ACC112 (cell line): ENCODE data around the gene VIM.
A peak's percentile ranks its signal among the peaks of the same experiment; 100 is the strongest.

Experiments
- H2AFZ ChIP-seq: fragments of 200-600 bp; sonication (generic); one replicate; pipeline ENCODE4 v1.6.0; 2017; ENCODE audit warnings: antibody characterized with exemption, low read length; ENCODE audit not compliant: unreplicated experiment
- H3K27ac ChIP-seq: fragments of 200-600 bp; sonication (generic); 2 replicates; pipeline ENCODE4 v1.5.1; 2014; ENCODE audit warnings: low read depth, mild to moderate bottlenecking, antibody characterized with exemption, low read length, moderate library complexity
- H3K27me3 ChIP-seq: fragments of 200-600 bp; sonication (generic); 2 replicates; pipeline ENCODE4 v1.6.1; 2014; ENCODE audit warnings: mild to moderate bottlenecking, antibody characterized with exemption, low read length, moderate library complexity, mixed read lengths; ENCODE audit not compliant: insufficient read depth
- H3K36me3 ChIP-seq: fragments of 200-600 bp; sonication (generic); 2 replicates; pipeline ENCODE4 v1.6.1; 2016; ENCODE audit warnings: mild to moderate bottlenecking, antibody characterized with exemption, low read length, moderate library complexity, mixed read lengths; ENCODE audit not compliant: insufficient read depth
- H3K4me1 ChIP-seq: fragments of 200-600 bp; sonication (generic); one replicate; pipeline ENCODE4 v1.6.1; 2016; ENCODE audit warnings: low read length, mixed read lengths; ENCODE audit not compliant: insufficient read depth, unreplicated experiment, control insufficient read depth
- H3K4me3 ChIP-seq: fragments of 200-600 bp; sonication (generic); 2 replicates; pipeline ENCODE4 v1.5.1; 2014; ENCODE audit warnings: mild to moderate bottlenecking, low read depth, low read length
- H3K79me2 ChIP-seq: fragments of 200-600 bp; sonication (generic); one replicate; pipeline ENCODE4 v1.6.0; 2016; ENCODE audit warnings: low read length; ENCODE audit not compliant: control insufficient read depth, unreplicated experiment, insufficient read depth

Gene VIM

DNA sequence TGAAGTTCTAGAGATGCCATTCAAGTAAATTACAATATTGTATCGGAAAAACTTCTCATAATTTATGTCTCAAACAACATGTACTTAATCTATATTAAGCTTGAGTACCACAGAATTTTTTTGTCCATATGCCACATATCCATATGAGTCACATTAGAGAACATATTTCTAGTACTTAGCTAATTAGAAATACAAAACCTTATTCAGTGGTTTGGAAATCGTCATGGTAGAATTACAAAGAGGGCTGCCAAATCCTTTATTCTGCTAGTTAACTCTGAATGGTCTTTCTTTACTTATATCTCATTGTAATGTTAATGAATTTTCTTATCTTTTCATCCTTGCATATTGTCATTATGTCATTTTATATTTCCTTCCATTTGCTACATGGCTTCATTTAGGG, 9.0 kb upstream of the VIM start:
- Histone ChIP-seq H3K36me3 (no peaks in the 10 kb centered on the region), H3K4me3 (no peak overlapping the region), H3K4me1 (peaks cover 47% of the 10 kb centered on the region), H2AFZ (peak overlapping the region; percentile 18), H3K27me3 (no peaks in the 10 kb centered on the region), H3K79me2 (peaks cover 3% of the 10 kb centered on the region), H3K27ac (peak overlapping the region; percentile 99)

GRCh38 chr10:17220652-17221100, 7.4 kb upstream of the VIM start:
- Histone ChIP-seq H3K36me3 (no peaks in the 10 kb centered on the region), H3K4me1 (peaks cover 43% of the 10 kb centered on the region), H3K27ac (peak overlapping the region; percentile 58), H2AFZ (peak overlapping the region; percentile 77), H3K4me3 (no peak overlapping the region), H3K27me3 (no peaks in the 10 kb centered on the region), H3K79me2 (no peaks in the 10 kb centered on the region)

DNA sequence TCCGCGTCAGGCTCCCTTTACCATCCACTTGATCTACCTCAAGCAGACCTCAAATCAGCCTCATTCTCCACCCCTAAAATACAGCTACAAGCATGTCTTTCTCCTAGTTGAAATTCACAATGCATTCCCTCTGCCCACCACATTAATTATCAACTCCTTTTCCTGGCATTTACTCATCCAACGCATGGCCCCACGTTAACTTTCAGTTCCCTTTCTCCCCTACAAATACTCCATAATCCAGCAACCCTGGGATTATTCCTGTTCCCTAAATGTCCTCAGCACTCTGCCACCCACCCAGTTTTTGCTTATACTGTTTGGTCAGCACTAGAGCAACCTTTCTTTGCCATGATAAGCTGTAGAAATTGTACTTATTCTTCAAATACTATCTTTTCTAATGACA, 5.7 kb upstream of the VIM start:
- Histone ChIP-seq H2AFZ (no peak overlapping the region), H3K79me2 (peaks cover 5% of the 10 kb centered on the region), H3K27ac (no peak overlapping the region), H3K4me3 (no peak overlapping the region), H3K27me3 (no peaks in the 10 kb centered on the region), H3K36me3 (no peaks in the 10 kb centered on the region), H3K4me1 (peaks cover 42% of the 10 kb centered on the region)

- Histone ChIP-seq H3K4me1 (peaks cover 17% of the 10 kb centered on the region), H3K4me3 (no peak overlapping the region), H2AFZ (no peak overlapping the region), H3K36me3 (peaks cover 16% of the 10 kb centered on the region), H3K27ac (no peak overlapping the region), H3K79me2 (peaks cover 22% of the 10 kb centered on the region), H3K27me3 (no peaks in the 10 kb centered on the region)
Measured at GRCh38 chr10:17225808-17226207, 2.2 kb upstream of the VIM start.

DNA sequence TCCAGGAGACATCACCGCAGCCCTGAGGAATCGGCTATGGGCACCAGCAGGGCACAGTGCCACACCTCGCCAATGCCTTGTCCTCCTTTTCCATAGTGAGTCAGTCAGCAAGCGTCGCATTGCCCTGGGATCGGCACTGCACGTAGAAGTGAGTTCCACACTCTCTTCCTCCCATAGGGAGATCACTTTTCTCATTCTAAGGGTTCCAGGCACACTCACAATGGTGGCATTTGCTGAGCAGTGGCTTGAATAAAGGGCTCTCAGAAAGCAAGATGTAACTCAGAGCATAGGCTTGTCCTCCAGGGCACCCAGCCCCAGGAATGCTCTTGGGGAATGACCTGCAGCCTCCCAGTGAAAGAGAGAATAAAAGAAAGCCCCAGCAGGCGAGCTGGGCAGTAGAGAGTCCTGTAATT, 1.1 kb upstream of the VIM start:
- Histone ChIP-seq H3K4me3 (peak overlapping the region; percentile 97), H3K4me1 (peaks cover 12% of the 10 kb centered on the region), H3K79me2 (peaks cover 33% of the 10 kb centered on the region)

GRCh38 chr10:17227367-17228090, 512 bp upstream of the VIM start:
- peak overlapping the region; percentile 98 for H3K27ac ChIP-seq
- peaks cover 12% of the 10 kb centered on the region for H3K4me1 ChIP-seq
- H3K4me3 ChIP-seq = peak overlapping the region; percentile 97
- peaks cover 33% of the 10 kb centered on the region for H3K36me3 ChIP-seq
- peaks cover 39% of the 10 kb centered on the region for H3K79me2 ChIP-seq
- no peak overlapping the region for H2AFZ ChIP-seq
- H3K27me3 ChIP-seq = no peaks in the 10 kb centered on the region

More for the DNA sequence above, 1.1 kb upstream of the VIM start:
- Histone ChIP-seq H2AFZ (peak overlapping the region; percentile 29), H3K27me3 (no peaks in the 10 kb centered on the region), H3K36me3 (peaks cover 27% of the 10 kb centered on the region), H3K27ac (peak overlapping the region; percentile 98)

DNA sequence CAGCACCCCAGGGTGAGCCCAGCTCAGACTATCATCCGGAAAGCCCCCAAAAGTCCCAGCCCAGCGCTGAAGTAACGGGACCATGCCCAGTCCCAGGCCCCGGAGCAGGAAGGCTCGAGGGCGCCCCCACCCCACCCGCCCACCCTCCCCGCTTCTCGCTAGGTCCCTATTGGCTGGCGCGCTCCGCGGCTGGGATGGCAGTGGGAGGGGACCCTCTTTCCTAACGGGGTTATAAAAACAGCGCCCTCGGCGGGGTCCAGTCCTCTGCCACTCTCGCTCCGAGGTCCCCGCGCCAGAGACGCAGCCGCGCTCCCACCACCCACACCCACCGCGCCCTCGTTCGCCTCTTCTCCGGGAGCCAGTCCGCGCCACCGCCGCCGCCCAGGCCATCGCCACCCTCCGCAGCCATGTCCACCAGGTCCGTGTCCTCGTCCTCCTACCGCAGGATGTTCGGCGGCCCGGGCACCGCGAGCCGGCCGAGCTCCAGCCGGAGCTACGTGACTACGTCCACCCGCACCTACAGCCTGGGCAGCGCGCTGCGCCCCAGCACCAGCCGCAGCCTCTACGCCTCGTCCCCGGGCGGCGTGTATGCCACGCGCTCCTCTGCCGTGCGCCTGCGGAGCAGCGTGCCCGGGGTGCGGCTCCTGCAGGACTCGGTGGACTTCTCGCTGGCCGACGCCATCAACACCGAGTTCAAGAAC, 1.1 kb downstream of the VIM start:
- Histone ChIP-seq H3K4me1 (peaks cover 19% of the 10 kb centered on the region), H3K4me3 (peak overlapping the region; percentile 97), H3K27me3 (no peaks in the 10 kb centered on the region), H3K27ac (peak overlapping the region; percentile 98), H3K79me2 (peaks cover 53% of the 10 kb centered on the region), H2AFZ (no peak overlapping the region), H3K36me3 (peaks cover 44% of the 10 kb centered on the region)

- Histone ChIP-seq H3K27ac (peak overlapping the region; percentile 98), H3K4me1 (peaks cover 24% of the 10 kb centered on the region), H3K4me3 (peak overlapping the region; percentile 97), H3K79me2 (peaks cover 58% of the 10 kb centered on the region), H3K36me3 (peaks cover 49% of the 10 kb centered on the region), H2AFZ (no peak overlapping the region), H3K27me3 (no peaks in the 10 kb centered on the region)
Measured at GRCh38 chr10:17229717-17229966, 1.6 kb downstream of the VIM start.

GRCh38 chr10:17229967-17230682, 2.1 kb downstream of the VIM start:
- Histone ChIP-seq H3K4me3 (peak overlapping the region; percentile 97), H3K27ac (peak overlapping the region; percentile 98), H2AFZ (no peak overlapping the region), H3K4me1 (peaks cover 29% of the 10 kb centered on the region), H3K79me2 (peaks cover 63% of the 10 kb centered on the region), H3K27me3 (no peaks in the 10 kb centered on the region), H3K36me3 (peaks cover 53% of the 10 kb centered on the region)

DNA sequence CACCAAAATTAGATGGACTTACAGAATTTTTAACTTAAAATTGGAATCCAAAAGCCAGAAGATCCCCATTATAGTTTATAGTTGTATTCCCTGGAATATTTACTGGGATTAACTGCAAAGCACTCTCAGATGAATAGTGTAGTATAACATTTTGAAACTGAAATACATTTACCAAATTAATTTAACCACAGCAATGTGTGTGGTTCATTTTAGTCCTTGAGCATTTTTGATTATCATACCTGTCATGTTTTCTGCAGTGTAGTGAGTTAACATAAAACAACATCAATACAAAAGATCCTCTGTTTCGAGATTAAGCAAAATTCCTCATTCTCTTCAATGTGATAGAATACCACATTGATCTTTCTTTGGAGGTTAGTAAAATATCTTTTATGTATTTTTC, 3.7 kb downstream of the VIM start:
- peaks cover 70% of the 10 kb centered on the region for H3K36me3 ChIP-seq
- H2AFZ ChIP-seq = no peak overlapping the region
- H3K27me3 ChIP-seq = no peaks in the 10 kb centered on the region
- peaks cover 36% of the 10 kb centered on the region for H3K4me1 ChIP-seq
- peak overlapping the region; percentile 98 for H3K27ac ChIP-seq
- H3K79me2 ChIP-seq = peaks cover 69% of the 10 kb centered on the region
- peak overlapping the region; percentile 97 for H3K4me3 ChIP-seq
